HG03520 (cell line): ENCODE data around the gene MID1.
"Not testable (repeated sequence)": the region's sequence is repeated elsewhere in the genome, so short reads cannot be mapped to it uniquely, and the experiment has no call there.

Source experiments
- ATAC-seq: cut with Tn5 transposase; IDR thresholded peaks from one replicate; pipeline ENCODE4 v1.9.1; 2021; ENCODE audit warnings: mild to moderate bottlenecking, moderate library complexity; ENCODE audit not compliant: unreplicated experiment

Gene MID1

DNA sequence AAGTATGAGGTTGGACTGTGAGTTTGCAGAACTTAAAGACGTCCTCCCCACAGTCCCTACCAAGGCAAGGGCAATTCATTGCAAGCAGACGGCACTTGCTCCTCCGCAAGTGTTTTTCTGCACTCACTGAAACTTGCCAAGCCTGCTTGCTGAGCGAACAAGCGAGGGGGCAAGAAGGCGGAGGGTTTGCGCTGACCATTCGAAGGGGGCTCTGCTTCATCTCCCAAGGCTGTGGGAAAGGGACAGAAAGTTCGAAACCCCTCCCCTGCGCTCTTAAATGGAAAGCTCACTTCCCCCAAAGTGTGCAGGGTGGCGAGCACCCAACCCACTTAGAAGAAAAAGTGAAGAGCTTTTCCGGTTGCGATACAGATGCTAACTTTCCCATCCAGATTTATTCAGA, 1.4 kb downstream of the MID1 start:
- no peak for ATAC-seq

DNA sequence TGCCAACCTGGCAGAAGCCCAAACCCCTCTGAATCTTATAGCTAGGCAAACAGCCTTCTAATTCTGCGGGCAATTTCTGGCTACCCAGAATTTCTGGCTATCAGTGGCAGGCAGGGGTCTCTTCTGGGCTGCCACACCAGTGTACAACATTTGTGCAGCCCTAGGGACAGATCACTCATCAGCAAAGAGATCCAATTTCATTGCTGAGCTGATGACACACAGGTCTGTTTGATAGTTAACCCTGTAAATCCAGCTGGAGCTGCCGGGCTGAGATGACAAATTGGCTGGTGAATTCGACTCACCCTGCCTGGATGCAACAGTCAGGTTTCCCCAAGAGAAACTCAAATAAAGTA, 2.4 kb downstream of the MID1 start:
- ATAC-seq = no peak

DNA sequence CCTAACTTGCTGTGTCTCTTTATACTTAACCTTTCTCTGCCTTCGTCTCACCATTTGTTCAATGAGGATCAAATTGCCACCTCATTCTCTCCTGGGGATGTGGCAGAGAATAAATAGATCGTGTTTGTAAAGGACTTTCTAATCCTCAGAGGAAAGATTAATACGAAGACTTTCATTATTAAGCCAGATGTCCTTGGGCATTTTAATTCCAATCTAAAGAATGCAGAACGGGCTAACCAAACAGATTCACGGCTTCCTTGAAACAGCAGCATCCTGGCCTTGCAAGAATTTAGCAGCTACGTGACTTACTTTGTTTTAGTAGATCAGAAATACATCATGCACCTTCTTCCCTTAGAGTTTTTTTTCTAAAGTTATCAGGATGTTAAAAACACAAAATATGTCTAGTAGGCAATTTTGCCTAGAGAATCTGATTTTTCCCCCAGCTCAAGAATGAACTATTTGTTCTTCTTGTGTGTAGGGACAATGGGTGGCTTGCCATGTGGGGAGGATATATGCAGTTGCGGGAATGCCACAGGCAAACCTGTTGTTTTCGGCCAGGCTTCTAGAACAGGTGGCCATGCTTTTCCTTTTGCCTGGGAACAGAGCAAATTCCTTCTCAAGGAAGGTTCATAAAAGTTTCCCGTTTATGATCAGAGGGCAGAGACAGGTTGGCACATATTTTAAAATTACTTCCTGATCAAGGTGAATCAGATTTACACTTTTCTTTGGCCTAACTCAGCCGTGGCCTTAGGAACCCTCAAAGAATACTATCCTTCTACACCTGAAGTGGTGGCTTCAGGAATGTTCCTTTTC, 3.0 kb downstream of the MID1 start:
- ATAC-seq = no peak

DNA sequence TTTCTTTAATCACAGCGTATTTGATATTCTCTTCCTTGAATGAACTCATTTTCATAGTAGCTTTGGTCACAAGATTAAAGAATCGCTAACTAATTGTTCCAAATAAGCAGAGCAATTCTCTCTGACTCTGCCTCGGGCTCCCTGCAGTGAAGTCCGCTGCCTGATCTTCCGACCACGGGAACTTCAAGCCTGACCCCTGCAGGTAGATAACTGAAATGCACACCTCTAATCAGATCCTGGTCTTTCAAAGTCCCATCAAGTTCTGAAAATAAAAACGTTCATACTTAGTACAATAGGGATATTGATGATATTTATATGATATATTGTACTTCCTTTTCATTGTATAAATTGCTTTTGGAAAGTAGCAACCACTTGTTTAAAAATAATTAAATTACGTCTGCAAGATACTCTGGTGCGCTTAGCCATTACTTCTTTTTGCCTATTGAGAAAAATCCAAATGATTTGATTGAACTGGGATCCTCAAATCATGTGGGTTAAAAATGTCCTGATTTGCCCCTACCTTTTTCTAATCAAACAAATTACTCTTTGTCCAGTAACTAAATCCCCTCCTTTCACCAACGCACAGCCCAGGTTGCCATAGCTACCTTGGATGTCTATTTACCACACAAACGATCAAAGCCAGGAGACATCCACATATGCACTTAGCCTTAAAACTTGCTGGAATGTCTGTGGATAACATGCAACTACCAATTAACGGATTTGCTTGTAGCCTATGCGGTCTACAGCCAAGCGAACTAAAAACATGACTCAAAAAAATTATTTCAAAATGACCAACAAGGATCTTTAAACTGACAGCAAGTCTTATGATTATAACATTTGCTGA, 4.2 kb downstream of the MID1 start:
- ATAC-seq = peak; percentile 87

DNA sequence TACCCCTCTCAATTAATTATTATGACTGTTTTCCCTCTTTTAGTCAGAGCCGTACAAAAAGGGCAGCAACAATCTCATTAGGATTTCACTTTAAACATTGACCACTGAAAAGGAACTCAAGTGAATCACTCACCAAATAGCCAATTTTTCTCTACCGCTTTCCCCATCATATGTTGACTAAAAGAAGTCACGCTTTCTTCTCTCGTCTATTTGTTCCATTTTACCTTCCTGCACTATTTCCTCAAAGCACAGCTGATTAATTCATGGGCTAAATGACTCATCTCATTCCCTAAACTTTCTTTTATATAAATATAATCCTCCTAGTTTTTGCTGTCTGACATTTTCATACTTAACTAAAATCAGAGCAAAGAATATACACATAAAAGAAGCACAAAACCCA, 8.2 kb downstream of the MID1 start:
- ATAC-seq = no peak

DNA sequence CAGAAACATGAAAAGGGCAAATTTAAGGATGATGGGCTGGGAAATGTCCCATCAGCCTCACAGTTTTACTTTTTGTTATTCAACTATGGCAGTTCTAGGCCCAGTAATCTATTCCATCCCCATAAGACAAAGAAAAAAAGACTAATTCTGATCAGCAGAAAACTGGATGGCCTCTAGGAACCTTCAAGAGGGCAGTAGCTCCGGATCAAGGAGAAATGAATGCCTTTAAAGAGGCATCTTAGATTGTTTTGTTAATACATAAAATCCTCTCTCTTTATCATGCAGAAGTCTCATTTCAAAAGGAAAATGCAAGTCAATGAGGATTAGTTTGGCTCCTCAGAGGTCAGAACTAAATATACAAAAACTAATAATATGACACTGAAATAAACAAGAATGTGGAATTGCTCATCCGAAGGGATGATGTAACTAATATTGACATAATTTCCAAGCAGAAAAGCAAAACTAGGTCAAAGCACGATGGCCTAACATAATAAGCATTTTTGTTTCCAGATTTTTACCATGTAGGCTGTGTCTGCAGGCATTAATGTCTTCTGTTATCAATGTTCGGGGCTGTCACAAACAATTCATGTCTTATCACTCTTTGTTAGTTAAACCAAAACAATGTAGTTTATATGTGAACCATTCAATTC, 8.8 kb downstream of the MID1 start:
- no peak for ATAC-seq

DNA sequence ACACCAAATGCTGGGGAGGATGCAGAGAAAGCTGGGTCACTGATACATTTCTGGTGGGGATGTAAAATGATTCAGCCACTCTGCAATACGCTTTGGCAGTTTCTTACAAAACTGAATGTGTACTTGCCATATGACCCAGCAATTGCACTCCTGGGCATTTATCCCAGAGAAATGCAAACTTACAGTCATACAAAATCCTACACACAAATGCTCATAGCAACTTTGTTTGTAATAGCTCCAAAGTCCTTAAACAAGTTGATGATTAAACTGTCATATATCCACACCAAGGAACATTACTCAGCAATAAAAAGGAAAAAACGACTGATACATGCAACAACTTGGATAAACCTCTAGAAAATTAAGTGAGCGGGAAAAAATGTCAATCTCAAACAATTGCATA, 12.3 kb downstream of the MID1 start:
- no peak for ATAC-seq

DNA sequence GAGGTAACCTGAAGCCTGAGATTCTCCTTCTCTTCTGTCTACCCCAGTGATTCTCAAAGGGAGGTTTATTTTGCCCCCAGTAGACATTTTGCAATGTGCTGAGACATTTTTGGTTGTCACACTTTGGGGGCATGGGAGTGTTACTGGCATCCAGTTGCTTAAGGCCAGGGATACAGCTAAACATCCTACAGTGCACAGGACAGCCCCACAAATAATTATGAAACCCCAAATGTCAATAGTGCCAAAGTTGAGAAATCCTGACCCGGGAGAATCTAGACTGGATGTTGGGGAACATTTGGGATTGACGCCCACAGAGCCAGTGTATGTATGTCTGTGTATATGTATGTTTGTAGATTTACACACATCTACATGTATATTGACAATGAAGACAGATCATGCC, 13.2 kb downstream of the MID1 start:
- no peak for ATAC-seq

DNA sequence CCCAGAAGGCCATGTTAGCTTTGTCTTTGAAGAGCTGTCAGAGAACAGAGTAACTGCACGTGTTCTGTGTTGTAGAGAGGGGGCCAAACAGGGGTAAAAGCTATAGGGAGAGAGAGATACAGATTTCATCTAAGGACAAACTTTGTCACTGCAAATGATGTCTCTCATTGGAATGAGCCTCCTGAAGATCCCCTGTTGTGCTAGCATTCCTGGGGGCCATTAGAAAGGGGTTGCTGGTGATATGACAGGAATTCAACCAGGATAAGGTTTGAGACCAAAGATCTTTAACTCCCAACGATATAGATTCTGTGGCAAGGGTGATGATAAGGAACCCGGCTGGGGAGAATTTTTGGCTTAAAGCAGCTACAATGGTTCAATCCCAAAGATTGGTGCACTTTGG, 16.8 kb downstream of the MID1 start:
- ATAC-seq = no peak

DNA sequence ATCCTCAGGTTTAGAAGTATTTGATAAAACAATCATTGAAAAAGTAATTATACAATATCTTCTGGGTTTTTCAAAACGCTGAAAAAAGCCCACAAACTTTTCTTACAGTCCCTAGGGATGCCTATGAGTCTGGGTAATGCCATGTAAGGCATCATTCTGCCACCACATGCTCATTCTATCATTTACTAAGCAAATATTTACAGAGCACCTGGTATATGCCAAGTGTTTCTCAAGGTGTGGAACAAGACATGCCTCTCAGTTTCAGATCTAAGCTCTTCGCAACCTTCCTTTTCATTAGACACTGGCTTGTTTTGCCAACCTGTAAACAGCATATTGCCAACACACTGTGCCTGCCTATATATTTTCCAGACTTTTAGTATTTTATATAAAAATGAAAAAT, 17.7 kb downstream of the MID1 start:
- ATAC-seq = no peak

DNA sequence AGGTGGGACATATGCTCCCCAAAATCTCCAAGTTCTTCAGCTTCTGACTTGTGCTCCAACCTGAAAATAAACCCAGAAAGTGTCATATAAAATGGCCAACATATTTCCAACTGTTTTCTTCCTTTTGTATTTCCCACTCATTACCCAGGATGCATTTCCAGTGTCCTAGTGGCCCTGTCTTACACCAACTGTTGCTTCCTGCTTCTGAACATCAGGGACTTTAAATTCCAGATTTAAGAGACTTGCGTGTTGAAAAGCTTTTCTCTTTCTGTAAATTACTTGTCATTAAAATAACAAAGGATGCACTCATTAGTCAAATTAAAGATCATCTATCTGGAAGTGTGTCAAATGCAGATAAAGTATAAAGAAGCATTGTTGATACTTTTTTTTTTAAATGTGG, 19.9 kb downstream of the MID1 start:
- ATAC-seq = no peak

DNA sequence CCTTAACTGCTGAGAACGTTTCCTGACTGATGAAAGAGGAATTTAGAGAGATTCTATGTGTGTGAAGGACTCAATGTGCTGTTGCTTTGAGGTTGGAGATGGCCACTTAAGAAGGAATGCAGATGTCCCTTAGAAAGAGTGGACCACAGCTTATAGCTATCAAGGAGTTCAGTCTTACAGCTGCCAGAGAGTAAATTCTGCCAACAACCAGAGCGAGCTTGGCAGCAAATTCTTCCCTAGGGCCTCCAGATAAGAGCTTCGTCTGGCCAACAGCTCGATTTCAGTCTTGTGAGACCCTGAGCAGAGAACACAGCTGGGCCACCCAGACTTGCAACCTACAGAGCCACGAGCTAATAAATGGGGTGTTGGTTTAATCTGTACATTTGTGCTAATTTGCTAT, 21.8 kb downstream of the MID1 start:
- ATAC-seq = no peak

DNA sequence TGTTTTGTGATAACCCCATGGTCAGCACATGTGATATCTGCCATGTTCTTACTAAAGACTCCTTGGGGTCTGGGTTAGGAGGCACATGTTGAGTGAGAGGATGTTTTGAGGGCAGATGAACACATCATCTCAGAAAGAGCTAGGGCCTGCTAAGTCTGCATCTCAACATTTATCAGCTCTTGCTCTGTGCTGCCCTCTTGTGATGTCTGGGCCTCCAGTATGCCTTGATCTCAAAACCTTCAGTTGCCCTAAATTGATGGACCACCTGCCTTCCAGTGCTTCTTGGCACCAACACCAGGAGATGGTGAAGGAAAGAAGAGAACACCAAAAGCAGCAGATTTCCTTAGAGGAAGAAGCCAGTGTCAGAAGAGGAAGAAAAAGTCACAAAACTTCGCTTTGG, 22.5 kb downstream of the MID1 start:
- no peak for ATAC-seq

DNA sequence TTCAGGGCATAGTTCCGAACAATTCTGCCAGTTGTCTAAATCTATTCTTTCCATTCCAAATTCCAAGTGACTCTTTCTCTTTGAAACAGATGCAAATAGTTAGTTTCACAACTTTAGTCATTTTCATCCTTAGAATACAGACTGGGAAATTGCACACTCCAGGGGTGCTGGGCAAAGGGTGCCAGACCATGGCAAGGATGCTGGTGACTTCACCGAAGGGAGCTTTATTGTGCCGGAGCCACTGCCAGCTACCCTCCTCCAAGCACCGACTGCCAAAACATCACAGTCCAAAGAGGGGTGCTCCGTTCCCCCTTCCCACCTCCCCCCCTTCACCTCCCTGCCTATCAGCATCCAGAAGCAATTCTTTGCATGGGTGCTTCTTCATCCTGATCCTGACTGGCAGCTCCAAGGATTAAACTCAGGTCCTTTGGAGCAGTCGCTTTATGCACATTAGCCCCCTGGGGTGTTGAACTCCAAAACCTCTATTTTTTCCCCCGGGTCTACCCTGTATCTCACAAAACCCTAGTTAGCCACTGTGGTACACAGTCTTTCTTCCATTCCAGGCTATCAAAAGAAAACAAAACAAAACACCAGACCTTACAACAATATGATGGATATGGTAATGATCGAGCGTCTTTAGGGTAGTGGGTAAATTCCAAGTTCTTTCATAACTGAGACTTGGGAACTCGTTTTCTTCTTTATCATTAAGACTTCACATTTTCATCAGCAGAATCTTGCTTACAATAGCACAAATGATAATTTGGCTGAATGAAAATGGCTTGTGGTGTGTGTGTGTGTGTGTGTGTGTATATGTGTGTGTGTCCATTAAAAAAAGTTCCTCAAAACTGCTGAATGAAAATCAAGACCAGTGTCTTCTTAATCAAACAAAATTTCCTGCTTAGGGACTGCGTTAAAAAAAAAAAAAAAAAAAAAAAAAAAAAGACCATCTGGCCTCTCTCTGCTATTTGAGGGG, 28.7 kb downstream of the MID1 start:
- ATAC-seq = no peak

DNA sequence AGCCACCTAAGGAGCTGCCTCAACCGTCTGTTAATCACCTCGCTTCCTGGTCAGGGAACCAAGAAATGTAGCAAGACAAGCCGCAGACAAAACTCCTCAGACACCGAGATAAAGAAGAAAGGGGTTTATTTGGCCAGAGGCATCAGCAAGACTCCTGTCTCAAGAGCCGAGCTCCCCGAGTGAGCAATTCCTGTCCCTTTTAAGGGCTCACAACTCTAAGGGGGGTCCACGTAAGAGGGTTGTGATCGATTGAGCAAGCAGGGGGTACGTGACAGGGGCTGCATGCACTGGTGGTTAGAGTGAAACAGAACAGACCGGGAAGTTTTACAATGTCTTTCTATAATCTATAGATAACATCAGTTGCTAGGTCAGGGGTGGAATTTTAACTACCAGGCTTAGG, 30.6 kb downstream of the MID1 start:
- not testable (repeated sequence) for ATAC-seq

DNA sequence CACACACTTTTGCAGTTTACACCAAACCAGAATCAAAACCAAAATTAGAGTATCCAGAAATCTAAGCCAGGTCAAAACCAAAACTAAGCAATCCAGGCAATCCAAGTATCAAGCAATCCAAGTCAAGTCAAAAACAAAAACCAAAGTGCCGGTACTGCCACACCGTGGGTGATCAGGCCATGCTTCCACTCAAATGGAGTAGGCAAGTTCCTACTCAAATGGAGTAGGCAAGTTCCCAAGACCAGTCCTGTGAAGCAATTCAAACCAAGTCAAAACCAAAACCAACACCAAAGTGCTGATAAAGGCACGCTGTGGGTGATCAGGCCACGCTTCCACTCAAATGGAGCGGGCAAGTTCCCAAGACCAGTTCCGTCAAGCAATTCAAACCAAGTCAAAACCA, 31.3 kb downstream of the MID1 start:
- ATAC-seq = no peak

DNA sequence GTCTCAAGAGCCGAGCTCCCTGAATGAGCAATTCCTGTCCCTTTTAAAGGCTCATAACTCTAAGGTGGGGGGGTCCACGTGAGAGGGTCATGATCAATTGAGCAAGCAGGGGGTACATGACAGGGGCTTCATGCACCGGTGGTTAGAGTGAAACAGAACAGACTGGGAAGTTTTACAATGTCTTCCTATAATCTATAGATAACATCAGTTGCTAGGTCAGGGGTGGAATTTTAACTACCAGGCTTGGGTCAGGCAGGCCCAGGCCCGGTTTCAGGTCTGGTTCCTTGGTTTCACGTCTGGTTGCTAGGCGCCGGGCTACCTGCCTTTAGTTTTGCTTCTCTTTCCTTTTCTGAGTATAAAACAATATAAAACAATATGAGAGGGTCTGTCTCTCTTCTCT, 35.5 kb downstream of the MID1 start:
- ATAC-seq = not testable (repeated sequence)

DNA sequence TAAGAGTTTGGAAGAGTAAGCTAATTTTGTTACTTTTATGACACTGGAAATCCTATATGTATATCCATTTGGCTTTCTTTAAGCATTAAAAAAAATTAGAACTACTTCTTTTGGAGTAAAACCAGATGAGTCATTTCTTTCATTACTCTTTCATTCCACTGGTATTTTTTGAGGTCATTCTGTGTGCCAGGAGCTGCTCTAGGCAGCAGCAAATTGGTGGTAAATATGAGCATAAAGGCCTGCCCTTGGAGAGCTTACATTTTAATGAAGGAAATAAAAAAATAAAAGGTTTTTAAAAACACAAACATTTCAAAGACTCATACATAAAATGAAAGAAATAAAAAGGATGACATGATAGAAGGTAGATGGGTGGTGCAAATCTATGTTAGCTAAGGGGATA, 37.4 kb downstream of the MID1 start:
- ATAC-seq = no peak

DNA sequence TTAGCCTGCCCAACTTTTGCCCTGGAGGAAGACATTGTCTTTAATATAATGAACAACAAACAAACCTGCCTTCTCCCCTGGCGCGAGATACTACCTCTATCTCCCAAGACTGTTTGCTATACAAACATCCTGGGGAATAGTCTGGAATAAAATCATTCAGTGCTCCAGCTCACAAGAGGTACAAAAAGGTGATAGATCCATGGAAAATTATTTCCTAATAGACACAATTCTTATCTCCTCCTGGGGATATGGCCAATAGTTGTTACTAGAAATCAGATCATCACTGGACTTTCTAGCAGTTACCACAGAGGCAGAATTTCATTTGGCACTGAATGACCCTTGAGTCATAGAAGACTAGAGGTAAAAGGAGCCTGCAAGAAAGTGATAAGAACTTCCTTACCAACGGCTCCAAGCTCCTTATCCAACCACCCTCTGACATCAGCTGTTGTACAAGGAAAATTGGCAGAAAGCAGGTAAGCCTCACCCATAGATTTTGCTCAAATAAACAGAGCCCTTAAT, 38.1 kb downstream of the MID1 start:
- ATAC-seq = no peak
